DMS79 treated with DMSO at 0.1 percent for 48 hours (cell line): ENCODE measurements around the gene SUN1.
"Not testable (repeated sequence)": the region's sequence is repeated elsewhere in the genome, so short reads cannot be mapped to it uniquely, and the experiment has no call there.

Experiments
- DNase-seq: peaks from one replicate; lab custom pipeline; 2025; lab: John Stamatoyannopoulos, UW

Gene SUN1

GRCh38 chr7:907158-907980 is 75.1 kb downstream of the SUN1 start:
- DNase-seq = no peak

- no peak for DNase-seq
Observed at GRCh38 chr7:908159-908581, 75.9 kb downstream of the SUN1 start.

GRCh38 chr7:908591-909357 is 76.5 kb downstream of the SUN1 start:
- not testable (repeated sequence) for DNase-seq

GRCh38 chr7:909358-910329 is 77.4 kb downstream of the SUN1 start:
- no peak for DNase-seq

GRCh38 chr7:910441-910861 is 78.2 kb downstream of the SUN1 start:
- DNase-seq = no peak

GRCh38 chr7:910931-911431 is 78.7 kb downstream of the SUN1 start:
- DNase-seq = no peak

- DNase-seq = no peak
Observed at GRCh38 chr7:911791-912480, 79.7 kb downstream of the SUN1 start.

- DNase-seq = peak; percentile 26
Observed at GRCh38 chr7:913736-914520, 81.7 kb downstream of the SUN1 start.

- no peak for DNase-seq
Observed at GRCh38 chr7:914521-915194, 82.4 kb downstream of the SUN1 start.

GRCh38 chr7:915291-916218 is 83.3 kb downstream of the SUN1 start:
- no peak for DNase-seq

- DNase-seq = peak; percentile 60
Observed at GRCh38 chr7:916291-916941, 84.1 kb downstream of the SUN1 start.

- no peak for DNase-seq
Observed at GRCh38 chr7:917255-918117, 85.2 kb downstream of the SUN1 start.

GRCh38 chr7:918118-918425 is 85.8 kb downstream of the SUN1 start:
- no peak for DNase-seq

GRCh38 chr7:918441-919113 is 86.3 kb downstream of the SUN1 start:
- no peak for DNase-seq

GRCh38 chr7:919114-919442 is 86.8 kb downstream of the SUN1 start:
- DNase-seq = no peak

- DNase-seq = no peak
Observed at GRCh38 chr7:919924-920341, 87.7 kb downstream of the SUN1 start.
